ENCODE measurements around the gene NPTN.
"Not testable (repeated sequence)": the region's sequence is repeated elsewhere in the genome, so short reads cannot be mapped to it uniquely, and the experiment has no call there.

The NPTN gene

GRCh38 chr15:73633111-73633990 is at the start of gene NPTN:
Gene NPTN, minus strand, starts transcription at chr15:73633389. Its CDS starts 174 bp downstream, at chr15:73633215.
- peak; percentile 98 for DNase-seq

- DNase-seq = no peak
These were observed 49.5 kb upstream of the NPTN start for GRCh38 chr15:73682600-73683090.

GRCh38 chr15:73681856-73682599 is 48.8 kb upstream of the NPTN start:
- DNase-seq = no peak

GRCh38 chr15:73681063-73681462 is 47.9 kb upstream of the NPTN start:
- DNase-seq = no peak

GRCh38 chr15:73680549-73680948 is 47.4 kb upstream of the NPTN start:
- DNase-seq = no peak

- DNase-seq = no peak
These were observed 46.8 kb upstream of the NPTN start for GRCh38 chr15:73679964-73680363.

- no peak for DNase-seq
These were observed 46.0 kb upstream of the NPTN start for GRCh38 chr15:73679180-73679579.

- DNase-seq = no peak
These were observed 45.3 kb upstream of the NPTN start for GRCh38 chr15:73678498-73678897.

- no peak for DNase-seq
These were observed 44.5 kb upstream of the NPTN start for GRCh38 chr15:73677733-73678132.

GRCh38 chr15:73677146-73677607 is 44.0 kb upstream of the NPTN start:
- peak; percentile 42 for DNase-seq

GRCh38 chr15:73674587-73674986 is 41.4 kb upstream of the NPTN start:
- no peak for DNase-seq

GRCh38 chr15:73660455-73660854 is 27.3 kb upstream of the NPTN start:
- DNase-seq = no peak

GRCh38 chr15:73658645-73659044 is 25.5 kb upstream of the NPTN start:
- no peak for DNase-seq

- no peak for DNase-seq
These were observed 22.5 kb upstream of the NPTN start for GRCh38 chr15:73655724-73656123.

- no peak for DNase-seq
These were observed 21.5 kb upstream of the NPTN start for GRCh38 chr15:73654659-73655058.

GRCh38 chr15:73650416-73651126 is 17.4 kb upstream of the NPTN start:
- peak; percentile 25 for DNase-seq

- DNase-seq = no peak
These were observed 14.8 kb upstream of the NPTN start for GRCh38 chr15:73648014-73648295.

- no peak for DNase-seq
These were observed 14.2 kb upstream of the NPTN start for GRCh38 chr15:73647259-73648013.

GRCh38 chr15:73639464-73639863 is 6.3 kb upstream of the NPTN start:
- DNase-seq = not testable (repeated sequence)

GRCh38 chr15:73637527-73637926 is 4.3 kb upstream of the NPTN start:
- no peak for DNase-seq

GRCh38 chr15:73633991-73634495 is 854 bp upstream of the NPTN start:
- peak; percentile 51 for DNase-seq

GRCh38 chr15:73632670-73633058 is 525 bp downstream of the NPTN start:
- DNase-seq = no peak
